GM18520 (cell line): ENCODE data around the gene PTPRE.
A peak's percentile ranks its signal among the peaks of the same experiment; 100 is the strongest.

ENCODE experiments used
- ATAC-seq: cut with Tn5 transposase; IDR thresholded peaks from one replicate; pipeline ENCODE4 v1.9.1; 2021; ENCODE audit not compliant: unreplicated experiment

The PTPRE gene

DNA sequence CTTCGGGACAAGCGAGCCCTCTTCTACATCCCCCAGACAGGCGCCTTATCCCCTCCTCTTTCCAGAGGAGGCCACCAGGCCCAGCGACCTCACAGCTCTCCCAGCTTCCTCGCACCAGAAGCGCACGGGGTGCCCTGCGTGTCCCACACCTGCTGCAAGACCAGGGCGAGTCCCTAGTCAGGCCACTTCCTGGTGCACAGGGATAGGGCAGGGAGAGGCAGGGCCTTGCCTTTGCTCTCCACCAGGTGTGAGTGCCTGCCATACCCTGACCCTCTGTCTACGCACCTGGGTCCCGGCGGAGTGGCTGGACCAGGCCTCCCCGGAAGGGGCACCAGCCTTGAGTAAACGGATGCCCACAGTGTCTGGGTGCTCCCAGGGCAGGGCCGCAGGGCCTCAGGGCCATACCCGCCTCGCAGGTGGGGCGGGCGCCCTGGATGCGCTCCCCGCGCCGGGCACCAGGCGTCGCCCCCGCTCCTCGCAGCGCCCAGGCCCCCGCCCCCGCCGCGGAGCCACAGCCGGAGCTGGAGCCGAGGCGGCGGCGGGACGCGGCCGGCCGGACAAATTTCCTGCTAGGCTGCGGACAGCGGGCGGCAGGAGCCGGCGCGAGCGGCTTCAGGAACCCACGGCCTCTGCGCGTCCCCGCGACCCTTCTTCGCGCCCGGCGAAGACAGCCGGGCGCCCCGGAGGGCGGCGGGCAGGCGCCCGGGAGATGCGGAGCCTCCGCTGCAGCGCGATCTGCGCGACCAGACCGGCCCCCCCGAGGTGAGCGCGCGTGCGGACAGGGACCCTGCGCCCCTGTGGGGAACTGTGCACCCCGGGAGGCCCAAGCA lies at the start of gene PTPRE:
TSS of gene PTPRE (plus strand) at position 556 of the 830 bp plus-strand sequence. CDS start 133,779 bp downstream, outside the sequence.
- ATAC-seq = peak; percentile 65

DNA sequence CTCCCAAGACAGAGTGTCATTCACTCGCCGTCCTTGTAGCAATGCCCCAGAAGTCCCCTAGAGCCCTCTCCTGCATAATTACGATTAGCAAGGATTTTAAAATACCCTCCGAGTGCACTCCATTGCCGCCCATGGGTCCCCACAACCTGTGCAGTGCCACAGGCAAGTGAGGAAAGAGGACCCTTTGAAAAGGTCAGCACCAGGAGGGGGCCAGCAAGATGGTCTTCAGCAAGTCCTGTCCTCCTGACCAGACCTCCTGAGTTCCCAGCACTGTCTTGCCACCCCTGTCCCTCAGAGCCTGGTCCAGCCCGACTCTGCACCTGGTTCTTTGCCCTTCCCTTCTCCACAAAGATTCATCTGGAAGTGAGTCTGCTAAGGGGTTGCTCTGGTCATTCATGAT lies 46.3 kb upstream of the PTPRE start:
- no peak for ATAC-seq

GRCh38 chr10:127863231-127863825 lies 43.6 kb upstream of the PTPRE start:
- no peak for ATAC-seq

DNA sequence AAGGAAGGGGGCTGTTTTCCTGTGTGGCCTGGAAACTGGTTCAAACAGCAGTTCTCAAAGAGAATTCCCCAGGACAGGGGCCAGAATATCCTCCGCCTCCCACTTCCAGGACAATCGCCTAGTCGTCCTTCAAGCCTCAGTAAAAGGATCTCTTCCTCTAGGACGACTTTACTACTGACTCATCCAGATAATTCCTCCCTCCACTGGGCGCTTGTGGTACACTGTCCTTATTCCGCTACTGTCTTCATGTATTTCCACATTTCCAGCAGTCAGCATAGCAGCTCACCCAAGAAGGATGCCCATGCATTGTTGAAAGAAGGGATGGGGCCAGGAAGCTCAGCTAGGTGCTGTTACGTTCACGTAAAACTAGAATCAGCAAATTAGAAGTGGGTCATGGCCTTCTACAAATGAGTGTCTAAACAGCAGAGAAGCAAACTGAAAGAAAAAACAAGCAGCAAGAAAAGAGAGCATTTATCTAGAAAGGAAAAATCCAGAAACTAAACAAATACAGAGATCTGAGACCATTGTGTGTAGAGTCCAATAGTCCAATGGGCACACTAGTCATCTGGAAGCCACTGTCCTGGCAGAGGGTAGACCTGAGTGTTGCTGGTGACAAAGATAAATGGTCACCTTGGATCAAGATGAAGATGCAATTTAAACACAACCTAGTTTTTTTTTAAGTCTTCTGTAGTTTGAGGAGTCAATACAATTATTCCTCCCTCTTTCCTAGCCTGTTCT lies 40.5 kb upstream of the PTPRE start:
- no peak for ATAC-seq

DNA sequence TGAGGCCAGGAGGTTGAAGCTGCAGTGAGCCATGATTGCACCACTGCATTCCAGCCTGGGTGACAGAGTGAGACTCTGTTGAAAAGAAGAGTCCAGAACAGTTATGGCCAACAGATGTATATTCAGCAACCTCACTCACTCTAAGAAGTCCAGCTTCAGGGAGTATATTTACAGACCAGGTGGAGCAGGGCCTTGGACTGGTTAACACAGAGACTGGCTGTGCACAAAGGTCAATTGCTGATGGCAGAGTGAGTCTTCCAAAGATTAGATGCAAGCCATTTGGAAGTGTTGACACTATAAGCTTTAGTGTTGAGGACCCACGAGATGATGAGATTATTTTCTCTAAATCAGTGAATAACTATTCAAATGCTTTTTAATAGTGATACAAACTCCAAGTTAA lies 39.1 kb upstream of the PTPRE start:
- ATAC-seq = no peak

DNA sequence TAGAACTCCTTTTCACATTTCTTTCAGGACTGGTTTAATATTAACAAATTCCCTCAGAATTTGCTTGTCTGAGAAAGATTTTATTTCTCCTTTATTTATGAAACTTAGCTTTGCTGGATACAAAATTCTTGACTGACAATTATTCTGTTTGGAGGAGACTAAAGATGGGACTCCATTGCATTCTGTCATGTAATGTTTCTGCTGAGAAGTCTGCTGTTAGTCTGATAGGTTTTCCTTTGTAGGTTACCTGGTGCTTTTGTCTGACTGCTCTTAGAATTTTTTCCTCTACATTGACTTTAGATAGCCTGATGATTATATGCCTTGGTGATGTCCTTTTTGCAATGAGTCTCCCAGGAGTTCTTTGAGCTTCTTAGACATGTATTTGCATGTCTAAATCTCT lies 37.6 kb upstream of the PTPRE start:
- no peak for ATAC-seq

- no peak for ATAC-seq
Observed at GRCh38 chr10:127871631-127872010, 35.3 kb upstream of the PTPRE start.

GRCh38 chr10:127872011-127872761 lies 34.7 kb upstream of the PTPRE start:
- ATAC-seq = no peak

DNA sequence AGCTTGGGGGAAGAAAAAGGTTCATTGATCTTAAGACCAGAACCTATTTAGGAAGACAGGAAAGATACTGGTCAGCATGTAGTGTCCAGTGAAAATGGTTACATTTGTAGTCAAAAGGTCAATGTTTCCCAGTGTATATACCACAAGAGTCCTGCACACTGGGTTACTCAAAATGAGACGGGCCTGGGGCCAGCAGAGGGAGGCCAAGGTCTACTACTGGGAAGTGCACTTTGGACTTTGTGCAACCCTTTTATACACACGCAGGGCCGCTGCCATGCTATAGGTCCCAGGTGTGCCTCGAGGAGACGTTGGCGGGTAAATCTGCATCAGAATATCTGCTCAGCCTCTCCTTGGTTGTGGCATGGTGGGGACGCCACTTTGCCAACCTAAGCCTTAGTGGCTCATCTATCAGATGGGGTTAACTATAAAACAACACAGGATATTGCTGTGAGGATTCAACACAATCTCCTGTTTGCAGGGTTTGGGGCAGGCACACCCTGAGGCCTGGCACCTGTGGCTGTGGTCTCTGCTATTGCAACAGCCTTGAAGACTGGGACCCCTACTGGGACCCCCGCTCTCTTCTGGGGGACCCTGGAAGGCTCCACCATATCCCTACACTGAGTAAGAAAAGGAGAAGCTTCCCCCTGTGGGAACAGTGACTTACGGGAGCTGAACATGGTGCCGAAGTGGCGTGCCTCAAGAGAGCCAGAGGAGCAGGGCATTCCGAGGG lies 33.9 kb upstream of the PTPRE start:
- ATAC-seq = no peak

DNA sequence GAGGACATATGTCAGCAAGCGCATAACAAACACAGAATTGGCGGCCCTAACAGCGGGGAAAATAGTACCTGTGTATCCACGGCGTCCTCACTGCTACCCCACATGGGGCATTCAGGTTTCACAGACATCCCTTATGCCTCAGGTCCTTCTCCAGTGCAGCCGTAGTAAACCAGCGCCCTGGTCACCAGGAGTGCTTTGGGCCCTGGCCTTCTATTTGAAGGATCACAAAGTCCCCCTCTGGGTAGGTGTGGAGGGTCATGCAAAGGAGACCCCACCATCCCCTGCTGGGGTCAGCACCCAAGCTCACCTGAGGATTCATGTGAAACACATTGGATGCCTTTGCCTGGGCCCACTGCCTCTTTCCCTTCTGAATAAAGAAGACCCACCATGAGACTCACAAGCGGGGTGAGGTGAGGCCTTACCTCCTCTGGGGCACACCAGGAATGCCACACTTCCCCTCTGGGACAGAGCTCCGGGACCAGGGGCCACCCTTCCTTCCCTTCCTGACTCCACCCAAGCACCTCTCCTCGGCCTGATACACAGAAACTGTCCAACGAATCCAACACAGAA lies 32.9 kb upstream of the PTPRE start:
- ATAC-seq = no peak

- no peak for ATAC-seq
Observed at GRCh38 chr10:127874671-127875448, 32.0 kb upstream of the PTPRE start.

DNA sequence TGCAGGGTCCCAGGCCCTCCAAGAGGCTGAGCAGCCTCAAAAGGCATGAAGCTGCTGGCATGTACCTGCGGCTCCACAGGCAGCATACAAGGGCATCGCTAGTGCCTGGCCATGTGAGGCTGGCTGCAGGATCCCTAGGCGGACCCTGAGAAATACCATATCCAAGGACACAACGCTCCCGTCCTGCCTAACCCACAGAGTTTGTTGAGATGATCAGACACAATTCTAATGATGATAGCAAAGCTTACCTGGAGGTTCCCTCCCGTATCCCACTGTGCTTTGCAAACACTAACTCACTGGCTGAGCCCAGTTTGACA lies 31.5 kb upstream of the PTPRE start:
- no peak for ATAC-seq

DNA sequence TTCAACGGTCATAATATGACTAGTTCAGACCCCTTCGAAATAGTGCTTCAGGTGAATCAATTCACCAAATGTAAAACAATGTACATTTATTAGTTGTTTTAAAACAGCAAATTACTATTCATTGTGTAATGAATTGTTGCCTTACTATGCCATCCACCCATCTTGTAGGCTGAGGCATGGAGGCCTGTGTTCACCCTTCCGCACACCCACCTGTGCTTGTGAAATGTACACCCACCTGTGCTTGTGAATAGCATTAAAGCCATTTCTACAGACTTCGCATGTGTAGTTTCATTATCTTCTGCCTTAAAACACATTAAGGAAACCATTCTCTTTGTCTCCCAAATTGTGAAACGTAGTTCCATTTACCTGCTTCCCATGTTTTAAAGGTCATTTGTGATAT lies 31.0 kb upstream of the PTPRE start:
- ATAC-seq = no peak

GRCh38 chr10:127877116-127877515 lies 29.8 kb upstream of the PTPRE start:
- ATAC-seq = no peak

DNA sequence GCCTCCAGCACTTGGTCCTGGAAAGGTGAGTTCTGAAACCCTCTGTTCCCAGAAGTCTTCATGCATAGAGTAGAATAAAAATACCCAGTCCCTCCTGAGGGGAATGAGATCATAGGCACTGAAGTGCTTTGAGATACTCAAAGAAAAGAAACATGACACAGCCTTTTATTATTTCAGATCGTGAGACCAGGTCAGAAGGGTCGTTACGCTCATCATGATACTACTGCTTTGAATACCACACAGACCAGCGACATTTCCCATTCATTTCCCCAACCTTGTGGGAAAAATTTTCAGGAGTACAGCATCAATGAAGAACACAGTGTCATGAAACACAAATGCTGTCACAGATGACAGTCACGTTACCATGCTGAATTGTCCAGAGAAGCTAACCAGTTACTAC lies 29.2 kb upstream of the PTPRE start:
- ATAC-seq = no peak

- ATAC-seq = no peak
Observed at GRCh38 chr10:127878475-127879055, 28.3 kb upstream of the PTPRE start.

- no peak for ATAC-seq
Observed at GRCh38 chr10:127880557-127880956, 26.3 kb upstream of the PTPRE start.

DNA sequence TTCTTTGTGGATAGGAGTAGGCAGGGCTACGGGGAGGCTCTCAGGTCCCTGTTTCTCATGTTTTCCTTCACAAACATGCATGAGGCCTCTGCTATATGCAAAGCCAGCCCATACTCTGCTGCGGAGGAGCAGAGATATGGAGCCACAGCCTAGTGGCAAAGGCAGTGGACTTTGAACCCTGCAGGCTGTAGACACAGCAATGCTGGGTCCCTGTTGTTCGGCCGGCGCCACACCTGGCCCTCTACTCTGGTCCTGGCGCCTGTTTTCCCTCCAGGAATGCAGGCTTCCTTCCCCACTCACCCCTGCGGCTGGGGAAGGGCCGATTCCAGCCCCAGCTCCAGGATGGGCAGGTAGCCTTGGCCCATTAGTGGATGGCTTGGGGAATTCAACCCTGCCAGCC lies 25.6 kb upstream of the PTPRE start:
- no peak for ATAC-seq

GRCh38 chr10:127882391-127882790 lies 24.5 kb upstream of the PTPRE start:
- no peak for ATAC-seq
